LHCN-M2 (cell line): ENCODE data around the gene CMSS1. TPM values are rescaled to one million over a fixed set of nuclear protein-coding genes. Genes with fewer than 3 reads are reported as not detected.
A peak's percentile ranks its signal among the peaks of the same experiment; 100 is the strongest.

ENCODE experiments used
- DNase-seq: peaks from one replicate; pipeline ENCODE4 v3.0.0-alpha.2; 2012; ENCODE audit warnings: low read depth
- polyA plus RNA-seq: library from polyadenylated mRNA; unstranded; fragments of >200 nt; gene quantifications from one replicate; pipeline ENCODE4 v1.2.1, GENCODE V29; 2012; ENCODE audit warnings: missing spikeins
- total RNA-seq: library from RNA; depleted of rRNA; stranded (reverse); fragments of >200 nt; gene quantifications from 2 replicates; pipeline ENCODE4 v1.2.3, GENCODE V29; 2014; rRNA removed

Gene CMSS1
- total RNA-seq = 29.2 and 37.1 TPM in 2 replicates
- polyA plus RNA-seq = 38.9 TPM

DNA sequence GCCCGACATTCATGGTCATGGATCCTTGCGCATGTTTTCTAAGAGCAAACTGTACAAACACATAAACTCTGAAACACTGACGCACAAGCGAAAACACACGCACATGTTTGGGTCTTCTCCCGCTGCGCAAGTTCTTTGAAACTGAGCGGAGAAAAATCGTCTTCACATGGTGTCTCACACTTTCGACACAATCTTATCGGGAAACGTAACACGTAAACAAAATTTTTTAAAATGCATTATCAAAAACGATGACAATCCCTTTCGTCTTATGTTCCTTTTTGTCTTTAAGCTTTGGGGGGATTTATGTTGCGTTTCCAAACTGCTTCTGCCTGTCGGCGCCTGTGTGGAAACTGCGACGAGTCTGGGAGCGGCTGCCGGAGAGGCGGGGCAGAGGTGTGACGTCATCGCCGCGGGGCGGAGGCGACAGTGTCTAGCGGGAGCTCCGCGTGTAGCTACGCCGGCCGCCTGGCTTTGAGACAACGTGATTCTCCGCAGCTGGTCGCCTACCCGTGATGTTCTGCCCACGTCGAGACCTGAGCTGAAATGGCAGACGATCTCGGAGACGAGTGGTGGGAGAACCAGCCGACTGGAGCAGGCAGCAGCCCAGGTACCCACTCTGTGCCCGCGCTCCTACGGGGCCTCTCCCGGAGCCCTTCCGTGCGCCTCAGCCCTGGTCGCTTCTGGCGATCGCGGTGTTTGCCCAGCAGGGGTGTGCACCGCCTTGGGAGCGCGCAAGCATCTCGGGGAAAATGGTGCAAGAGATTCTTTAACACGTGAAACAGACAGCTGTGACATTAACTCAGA, at the start of gene CMSS1:
Gene CMSS1 (plus strand): TSS at position 426 of the 804 bp plus-strand sequence.
- DNase-seq = peak; percentile 90

DNA sequence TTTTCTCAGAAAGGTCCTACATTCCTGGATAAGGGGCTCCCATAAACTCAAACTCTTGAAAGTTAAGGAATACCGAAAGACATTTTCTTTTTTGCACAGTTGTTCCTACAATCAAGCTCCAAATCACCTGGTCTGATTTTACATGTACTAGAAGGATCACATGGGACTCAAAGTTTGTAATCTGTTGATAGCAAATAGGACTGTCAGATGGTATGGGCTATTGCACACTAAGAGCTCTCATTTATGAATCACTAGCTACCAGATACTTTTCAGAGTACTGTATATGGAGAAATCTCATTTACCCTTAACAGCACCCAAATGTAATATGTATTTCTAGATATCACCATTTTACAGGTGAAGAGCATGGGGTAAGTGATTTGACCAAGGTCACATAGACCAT, 49.5 kb upstream of the CMSS1 start:
- DNase-seq = no peak

DNA sequence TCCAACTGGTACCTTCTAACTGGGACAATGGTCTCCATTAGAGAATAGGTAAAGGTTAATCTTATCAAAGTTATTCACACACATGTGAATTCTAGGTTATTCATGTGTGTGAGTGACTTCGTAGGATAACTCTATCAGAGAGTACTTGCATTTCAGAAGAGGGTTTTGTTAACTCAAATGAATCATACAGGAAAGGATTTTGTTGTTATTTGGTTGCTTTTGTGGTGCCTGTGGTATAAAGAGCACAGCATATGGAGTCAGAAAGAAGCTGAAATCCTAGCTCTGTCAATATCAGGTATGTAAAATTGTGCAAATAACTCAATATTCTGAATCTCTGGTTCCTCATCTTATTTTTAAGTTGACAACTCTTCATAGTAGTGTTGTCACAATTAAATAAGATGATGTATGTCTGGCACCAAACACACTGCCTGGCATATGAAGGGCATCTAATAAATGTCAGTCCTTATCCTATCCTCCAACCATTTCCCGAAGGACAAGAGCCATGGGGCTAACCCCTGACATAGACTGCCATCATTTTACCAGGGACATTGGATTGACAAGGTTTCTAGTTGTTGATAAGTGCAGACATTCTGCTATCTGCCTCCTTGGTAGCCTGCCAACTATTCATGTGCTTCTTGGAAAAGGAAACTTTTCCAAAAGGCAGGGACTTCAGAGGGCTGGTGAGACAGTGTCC, 48.7 kb upstream of the CMSS1 start:
- DNase-seq = peak; percentile 55

DNA sequence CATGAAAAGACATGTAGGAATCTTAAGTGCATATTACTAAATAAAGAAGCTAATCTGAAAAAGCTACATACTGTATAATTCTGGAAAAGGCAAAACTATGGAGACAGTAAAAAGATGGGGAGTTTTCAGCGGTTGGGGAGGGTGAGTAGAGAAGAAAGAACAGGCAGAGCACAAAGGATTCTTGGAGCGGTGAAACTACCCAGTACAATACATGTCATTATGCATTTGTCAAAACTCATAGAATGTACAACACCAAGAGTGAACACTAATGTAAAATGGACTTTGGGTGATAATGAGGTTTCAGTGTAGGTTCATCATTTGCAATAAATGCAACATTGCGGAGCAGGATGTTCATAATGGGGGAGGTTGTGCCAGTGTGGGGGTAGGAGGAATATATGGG, 45.5 kb upstream of the CMSS1 start:
- DNase-seq = no peak

DNA sequence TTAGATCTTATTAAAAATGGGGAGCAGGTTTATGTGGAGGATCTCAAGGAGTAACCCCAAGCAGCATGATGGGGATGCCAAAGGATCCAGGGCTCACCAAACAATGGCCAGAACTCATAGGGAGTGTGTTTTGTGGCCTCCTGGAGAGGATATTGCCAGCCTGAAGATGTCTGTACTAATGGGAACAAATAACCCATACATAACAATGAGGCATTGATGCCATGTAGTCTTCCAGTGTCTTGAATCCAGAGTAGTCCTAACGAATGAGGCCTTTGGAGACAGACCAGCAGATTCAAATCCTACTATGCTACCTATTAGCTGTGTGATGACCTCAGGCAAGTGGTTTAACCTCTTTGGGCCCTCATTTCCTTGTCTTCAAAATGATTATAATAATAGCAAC, 45.0 kb upstream of the CMSS1 start:
- DNase-seq = no peak

DNA sequence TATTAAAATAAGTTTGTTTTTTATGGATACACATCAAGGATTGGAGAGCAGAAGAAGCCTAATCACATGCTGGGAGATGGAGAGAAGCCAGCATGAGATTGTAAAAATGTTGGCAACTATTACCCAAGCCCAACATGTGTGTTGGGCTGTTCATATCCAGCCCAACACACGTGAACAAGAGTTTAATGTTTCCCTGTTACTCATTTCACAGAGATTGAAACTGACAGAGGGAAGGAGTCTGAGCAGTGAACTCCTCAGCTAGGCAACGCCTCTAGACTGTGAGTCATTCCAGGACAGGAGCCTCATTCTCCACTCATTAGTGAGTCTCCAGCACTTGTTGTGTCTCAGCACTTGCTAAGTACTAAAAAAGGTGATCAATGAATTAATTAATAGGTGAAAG, 43.2 kb upstream of the CMSS1 start:
- DNase-seq = peak; percentile 84

DNA sequence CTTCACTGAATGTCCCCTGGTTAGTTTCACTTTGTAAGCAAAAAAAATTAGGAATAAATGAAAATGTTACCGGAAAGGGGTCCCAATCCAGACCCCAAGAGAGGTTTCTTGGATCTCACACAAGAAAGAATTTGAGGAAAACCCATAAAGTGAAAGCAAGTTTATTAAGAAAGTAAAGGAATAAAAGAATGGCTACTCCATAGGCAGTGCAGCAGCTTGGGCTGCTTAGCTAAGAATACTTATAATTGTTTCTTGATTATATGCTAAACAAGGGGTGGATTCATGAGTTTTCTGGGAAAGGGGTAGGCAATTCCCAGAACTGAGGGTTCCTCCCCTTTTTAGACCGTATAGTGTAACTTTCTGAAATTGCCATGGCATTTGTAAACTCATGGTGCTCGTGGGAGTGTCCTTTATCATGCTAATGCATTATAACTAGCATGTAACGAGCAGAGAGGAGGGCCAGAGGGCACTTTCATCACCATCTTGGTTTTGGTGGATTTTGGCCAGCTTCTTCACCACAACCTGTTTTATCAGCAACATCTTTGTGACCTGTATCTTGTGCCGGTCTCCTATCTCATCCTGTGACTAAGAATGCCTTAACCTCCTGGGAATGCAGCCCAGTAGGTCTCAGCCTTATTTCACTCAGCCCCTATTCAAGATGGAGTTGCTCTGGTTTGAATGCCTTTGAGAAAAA, 41.0 kb upstream of the CMSS1 start:
- DNase-seq = no peak

DNA sequence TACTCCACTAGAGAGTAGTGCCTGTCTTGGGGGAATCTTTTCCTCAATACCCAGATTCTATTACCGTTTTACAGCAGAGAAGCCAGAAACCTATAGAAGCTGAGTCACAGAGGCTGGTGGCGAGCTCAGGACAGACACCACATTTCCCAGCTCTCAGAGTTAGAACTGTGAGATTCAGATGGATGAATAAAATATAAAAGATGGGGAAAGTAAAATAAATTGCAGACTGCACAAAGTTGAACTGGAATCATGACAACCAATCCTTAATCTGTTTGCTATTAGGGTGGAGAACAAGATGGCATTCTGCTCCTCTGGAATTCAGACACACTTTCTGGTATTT, 40.5 kb upstream of the CMSS1 start:
- DNase-seq = no peak

DNA sequence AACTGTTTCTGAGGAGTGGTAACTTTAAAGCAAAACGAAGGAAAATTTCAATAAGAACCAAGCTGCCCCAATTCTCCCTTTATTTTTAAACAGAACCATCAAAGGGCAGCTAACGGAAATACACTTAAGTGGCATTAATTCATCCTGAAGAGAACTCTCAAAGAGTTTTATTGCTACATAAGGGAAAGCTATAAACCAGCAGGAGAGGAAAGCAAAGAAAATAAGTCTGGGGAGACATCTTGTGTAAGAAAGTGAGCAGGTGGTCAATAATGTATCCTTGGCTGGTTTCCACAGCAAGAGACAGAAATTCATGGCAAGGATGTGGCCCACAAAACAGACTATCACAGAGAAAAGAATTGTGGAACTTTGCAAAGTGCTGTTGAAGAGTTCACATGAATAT, 40.0 kb upstream of the CMSS1 start:
- peak; percentile 40 for DNase-seq

DNA sequence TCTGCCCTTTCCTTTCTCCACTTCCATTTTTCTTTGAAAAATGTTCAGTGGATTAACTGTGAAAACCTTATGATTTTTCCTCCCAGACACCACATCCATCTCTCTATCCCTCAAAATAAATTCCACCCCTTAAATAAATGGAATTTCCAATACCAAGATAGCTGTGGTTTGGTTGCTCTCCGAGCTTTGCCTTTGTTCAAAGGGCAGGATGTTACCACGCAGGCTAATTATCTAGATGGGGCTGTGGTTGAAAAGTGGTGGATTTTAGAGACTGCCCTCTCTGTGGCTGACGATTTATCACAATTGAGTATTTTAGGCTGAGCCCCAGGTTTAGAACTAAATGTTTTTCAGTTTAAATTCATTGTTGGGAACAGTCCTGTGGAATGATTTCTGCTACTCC, 36.9 kb upstream of the CMSS1 start:
- DNase-seq = peak; percentile 80

DNA sequence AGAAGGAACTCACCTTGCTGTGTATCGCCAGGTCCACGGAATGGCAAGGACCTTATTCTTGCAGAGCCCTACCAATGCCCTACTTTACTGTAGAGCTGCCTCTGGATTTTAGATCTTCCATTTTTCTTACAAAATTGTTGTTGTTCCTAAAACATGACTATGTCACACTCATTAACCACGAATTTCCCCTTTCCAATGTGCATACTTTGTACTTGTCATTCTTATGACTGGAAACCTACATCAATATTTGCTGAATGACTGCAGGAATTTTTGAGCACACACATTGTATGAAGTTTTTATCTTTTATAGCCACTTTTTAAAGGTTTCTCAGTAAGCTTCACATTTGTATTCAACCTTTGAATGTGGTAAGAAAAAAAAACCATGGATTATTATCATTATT, 35.9 kb upstream of the CMSS1 start:
- DNase-seq = peak; percentile 61

DNA sequence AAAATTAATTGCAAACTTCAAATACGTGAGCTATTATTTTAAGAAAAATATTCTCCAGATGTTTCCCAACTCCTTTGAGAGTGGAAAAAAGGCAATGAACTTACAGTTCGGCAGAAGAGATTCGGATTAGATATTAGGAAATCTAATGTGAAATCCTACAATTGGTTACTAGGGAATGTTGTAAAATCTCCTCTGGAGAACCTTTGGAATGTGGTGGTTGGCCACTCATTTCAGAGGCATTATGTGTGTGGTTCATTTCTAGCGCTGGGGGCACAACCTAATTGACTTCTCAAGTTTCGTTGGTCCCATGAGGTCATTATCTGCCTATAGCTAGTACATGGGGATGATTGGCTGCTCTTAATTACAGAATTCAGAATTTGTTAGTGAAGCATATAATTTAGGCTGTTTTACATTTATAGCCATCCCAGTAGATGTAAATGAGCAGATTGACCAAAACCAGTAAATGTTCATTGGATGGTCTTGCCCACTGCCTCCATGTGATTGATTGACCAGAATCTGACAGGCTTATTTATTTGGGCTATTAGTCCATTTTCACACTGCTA, 34.6 kb upstream of the CMSS1 start:
- DNase-seq = peak; percentile 96

DNA sequence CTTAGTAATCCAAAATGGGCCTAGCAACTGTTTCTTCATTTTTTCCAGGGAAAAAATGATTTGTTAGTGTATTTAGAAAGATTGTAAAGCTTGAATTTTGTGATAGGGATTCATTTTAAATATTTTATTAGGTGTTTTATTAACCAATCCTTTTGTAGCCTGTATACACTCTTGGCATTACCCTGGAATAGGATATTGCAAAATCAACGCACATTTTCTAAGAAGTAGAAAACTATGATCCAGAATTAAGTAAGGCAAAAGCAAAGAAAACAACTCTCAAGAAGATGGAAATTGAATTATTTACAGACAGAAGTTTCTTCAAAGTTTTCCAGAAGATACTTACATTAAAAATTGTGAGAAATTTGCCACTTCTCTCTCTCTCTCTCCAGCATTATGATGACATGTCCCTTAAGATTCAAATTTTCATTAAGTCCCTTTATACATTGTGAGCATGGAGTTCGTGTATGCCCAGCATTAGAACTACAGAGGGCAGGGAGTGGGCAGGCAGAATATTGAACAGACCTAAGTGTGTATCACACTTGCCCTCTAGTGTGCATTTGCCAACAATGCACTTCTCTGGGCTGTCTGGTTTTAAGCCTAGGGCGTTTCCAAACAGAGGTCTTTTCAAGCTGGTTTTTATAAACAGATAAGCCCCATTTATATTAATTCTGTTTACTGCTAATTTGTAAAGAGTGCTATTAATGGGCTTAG, 28.5 kb upstream of the CMSS1 start:
- peak; percentile 81 for DNase-seq

DNA sequence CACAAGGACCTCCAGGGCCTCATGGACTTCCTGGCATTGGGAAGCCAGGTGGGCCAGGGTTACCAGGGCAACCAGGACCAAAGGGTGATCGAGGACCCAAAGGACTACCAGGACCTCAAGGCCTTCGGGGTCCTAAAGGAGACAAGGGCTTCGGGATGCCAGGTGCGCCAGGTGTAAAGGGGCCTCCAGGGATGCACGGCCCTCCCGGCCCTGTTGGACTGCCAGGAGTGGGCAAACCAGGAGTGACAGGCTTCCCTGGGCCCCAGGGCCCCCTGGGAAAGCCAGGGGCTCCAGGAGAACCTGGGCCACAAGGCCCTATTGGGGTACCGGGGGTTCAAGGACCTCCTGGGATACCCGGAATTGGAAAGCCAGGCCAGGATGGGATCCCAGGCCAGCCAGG, 23.2 kb upstream of the CMSS1 start:
- no peak for DNase-seq

DNA sequence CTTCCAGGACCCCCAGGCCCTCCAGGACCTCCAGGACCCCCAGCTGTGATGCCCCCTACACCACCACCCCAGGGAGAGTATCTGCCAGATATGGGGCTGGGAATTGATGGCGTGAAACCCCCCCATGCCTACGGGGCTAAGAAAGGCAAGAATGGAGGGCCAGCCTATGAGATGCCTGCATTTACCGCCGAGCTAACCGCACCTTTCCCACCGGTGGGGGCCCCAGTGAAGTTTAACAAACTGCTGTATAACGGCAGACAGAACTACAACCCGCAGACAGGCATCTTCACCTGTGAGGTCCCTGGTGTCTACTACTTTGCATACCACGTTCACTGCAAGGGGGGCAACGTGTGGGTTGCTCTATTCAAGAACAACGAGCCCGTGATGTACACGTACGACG, 22.1 kb upstream of the CMSS1 start:
- no peak for DNase-seq

DNA sequence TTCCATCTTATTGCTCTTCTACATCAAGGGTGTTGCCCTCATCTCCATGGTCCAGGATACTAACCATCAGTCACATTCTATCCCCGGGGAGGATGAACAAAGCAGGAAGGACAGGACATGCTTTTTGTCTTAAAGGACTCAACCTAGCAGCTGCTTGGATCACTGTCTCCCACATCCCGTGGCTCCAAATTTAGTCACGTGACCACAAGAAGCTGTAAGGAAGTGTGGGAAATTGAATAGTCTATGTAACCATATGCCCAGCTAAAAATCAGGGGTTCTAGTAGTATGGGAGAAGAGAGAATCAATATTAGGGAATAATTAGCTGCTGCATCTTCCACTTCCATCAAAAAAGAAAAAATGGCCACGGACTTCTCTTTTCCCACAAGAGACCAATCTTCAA, 18.2 kb upstream of the CMSS1 start:
- DNase-seq = no peak

DNA sequence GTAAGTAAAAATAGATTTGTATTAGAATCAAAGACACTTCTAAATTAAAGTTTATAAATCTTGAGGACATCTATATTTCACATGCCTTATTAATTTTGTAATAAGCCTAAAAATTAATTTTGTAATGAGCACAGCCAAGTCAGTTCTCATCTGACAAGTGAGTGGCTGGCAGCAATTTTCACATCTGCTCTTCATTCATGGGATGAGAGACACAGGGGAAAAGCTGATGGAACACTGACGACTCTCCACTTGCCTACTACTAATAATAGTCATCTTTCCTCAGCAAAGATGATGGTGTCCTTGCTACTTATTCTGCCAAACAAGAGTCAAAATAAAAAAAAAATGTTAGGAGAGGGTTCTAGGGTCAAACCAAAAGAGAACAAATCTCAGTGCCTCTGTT, 14.4 kb upstream of the CMSS1 start:
- no peak for DNase-seq

DNA sequence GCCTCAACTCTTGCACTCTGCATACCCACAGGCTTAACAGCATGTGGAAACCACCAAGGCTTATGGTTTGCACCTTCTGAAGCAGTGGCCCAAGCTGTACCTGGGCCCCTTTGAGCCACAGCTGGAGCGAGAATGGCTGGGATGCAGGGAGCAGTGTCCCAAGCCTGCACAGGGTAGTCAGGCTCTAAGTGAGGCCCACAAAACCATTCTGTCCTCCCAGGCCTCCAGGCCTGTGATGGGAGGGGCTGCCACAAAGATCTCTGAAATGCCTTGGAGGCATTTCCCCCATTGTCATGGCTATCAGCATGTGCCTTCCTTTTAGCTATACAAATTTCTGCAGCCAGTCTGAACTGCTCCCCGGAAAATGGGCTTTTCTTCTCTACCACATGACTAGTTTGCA, 12.5 kb upstream of the CMSS1 start:
- no peak for DNase-seq

DNA sequence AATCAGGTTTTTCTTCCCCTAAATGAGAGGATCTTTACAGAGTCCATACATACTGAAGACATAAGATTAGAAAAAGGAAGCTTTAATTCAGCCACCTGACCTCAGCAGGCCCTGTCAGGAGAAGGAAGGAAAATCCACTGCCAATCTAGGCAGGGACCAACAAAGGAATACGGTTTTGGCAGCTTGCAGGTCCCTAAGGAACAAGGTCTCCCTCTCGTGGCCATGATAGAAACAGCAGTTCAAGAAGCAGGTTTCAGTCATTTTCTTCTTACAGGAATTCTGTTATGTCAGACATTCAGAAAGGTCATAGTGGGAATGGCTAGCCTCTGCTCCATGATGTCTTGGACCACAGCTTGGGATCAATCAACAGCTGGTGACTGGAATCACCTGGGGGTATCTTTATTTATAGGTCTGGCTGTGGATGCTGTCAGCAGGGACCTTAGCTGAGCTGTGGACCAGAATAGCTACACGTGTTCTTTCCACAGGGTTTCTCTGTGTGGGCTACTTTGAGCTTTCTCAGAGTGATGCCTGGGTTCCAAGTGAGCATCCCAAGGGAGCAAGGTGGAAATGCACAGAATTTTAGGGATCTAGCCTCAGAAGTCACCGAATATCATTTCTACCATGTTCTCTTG, 9.4 kb upstream of the CMSS1 start:
- peak; percentile 77 for DNase-seq

DNA sequence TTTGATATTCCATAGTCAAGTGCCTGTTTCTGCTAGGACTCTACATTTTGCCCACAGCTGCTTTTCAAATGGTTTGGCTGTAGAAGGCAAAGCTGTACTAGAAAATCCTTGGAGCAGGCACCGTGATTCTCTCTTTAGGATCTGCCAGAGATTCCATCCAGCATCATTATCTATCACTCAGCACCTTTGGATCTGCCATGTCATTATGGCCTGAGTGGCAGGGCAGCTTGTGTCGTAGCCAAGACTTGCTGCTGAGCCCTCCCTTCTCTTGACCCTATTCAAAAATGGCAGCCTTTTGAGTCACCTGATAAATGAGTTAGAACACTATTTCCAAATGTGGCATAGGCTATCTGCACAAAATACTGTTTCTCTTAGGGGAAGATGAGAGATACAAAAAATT, 8.1 kb upstream of the CMSS1 start:
- no peak for DNase-seq

DNA sequence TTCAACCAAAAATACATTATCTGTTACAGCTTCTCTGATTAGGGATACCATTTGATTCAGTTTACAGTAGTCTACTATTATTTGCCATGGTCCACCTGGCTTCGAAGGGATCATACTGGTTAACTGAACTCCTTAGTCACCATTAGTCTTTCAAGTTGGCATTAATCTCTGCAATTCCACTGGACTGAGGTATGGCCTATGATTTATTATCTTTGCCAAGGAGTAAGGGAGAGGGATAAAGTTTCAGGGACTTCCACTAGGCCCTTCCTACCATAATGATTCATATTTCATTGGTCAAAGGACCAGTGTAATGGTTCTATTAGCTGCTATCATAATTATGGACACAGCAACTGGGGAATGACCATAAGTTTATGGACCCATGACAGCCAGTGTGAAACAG, 7.3 kb upstream of the CMSS1 start:
- no peak for DNase-seq
